ENCODE measurements around the gene RGPD8. TPM values are rescaled to one million over a fixed set of nuclear protein-coding genes. Genes with fewer than 3 reads are reported as not detected.

The RGPD8 gene
- polyA plus RNA-seq, 5 donors: 1.7 to 5.6 (median 4.0) TPM

DNA sequence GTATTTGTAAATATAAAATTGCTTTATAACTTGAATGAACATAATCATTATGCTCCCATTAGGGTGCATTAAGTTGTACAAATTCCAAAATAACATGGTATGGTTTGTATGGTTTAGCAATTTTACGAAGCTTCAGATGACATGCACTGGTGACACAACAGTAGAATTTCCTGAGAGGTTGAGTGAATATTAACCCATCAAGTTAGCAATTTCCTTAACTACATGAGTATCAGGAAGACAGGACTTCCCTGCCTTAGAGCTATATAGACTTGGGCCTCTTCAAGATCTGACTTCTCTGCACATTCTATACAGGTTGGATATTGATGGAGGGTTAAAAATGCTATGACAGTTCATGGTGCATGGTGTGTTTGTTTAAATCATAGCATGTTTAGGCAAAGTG, 97.8 kb downstream of the RGPD8 start:
- no peak for DNase-seq

DNA sequence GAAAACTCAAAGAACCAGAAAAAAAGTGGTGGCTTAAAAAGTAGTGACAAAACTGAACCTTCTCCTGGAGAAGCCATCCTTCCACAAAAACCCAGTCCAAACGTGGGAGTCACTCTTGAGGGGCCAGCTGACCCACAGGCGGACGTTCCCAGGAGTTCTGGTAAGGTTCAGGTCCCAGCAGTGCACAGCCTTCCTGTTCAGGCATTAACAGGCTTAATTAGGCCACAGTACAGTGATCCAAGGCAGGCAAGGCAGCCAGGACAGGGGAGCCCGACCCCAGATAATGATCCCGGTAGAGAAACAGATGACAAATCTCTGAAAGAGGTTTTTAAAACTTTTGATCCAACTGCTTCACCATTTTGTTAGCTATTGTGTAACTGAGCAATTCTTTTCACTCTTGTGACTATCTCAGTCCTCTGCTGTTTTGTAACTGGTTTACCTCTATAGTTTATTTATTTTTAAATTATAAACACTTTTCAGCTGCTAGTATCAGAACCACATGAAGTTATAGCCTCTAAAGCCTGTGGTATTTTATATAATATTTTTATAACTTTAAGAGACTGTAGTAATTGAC, 101.2 kb downstream of the RGPD8 start:
- no peak for DNase-seq

GRCh38 chr2:112322919-112323318, 110.5 kb downstream of the RGPD8 start:
- DNase-seq: no peak

GRCh38 chr2:112321375-112322320, 111.8 kb downstream of the RGPD8 start:
- DNase-seq: no peak

Other genes with a start within 250 kb of the RGPD8 start
- 10 to 100 TPM; 18.6 to 28.6 (median 25.8) TPM for gene ZC3H8, start 178.6 kb downstream of the RGPD8 start, polyA plus RNA-seq (ENCODE audit: insufficient read depth in 1 of 5, insufficient read length in 5 of 5, low replicate concordance in 1 of 5)
- gene ZC3H6, start 158.0 kb downstream of the RGPD8 start, polyA plus RNA-seq (ENCODE audit: insufficient read depth in 1 of 5, insufficient read length in 5 of 5, low replicate concordance in 1 of 5): 10 to 100 TPM in 2 of 5 donors, 1 to 10 TPM in 3; 4.9 to 11.4 (median 9.4) TPM
- 10 to 100 TPM; 44.3 to 54.3 (median 51.1) TPM for gene TTL, start 48.5 kb upstream of the RGPD8 start, polyA plus RNA-seq (ENCODE audit: insufficient read depth in 1 of 5, insufficient read length in 5 of 5, low replicate concordance in 1 of 5)
- 10 to 100 TPM; 15.2 to 29.8 (median 19.9) TPM for gene POLR1B, start 108.8 kb upstream of the RGPD8 start, polyA plus RNA-seq (ENCODE audit: insufficient read depth in 1 of 5, insufficient read length in 5 of 5, low replicate concordance in 1 of 5)
- gene CHCHD5, start 151.0 kb upstream of the RGPD8 start, polyA plus RNA-seq (ENCODE audit: insufficient read depth in 1 of 5, insufficient read length in 5 of 5, low replicate concordance in 1 of 5): 10 to 100 TPM; 19.8 to 35.4 (median 24.2) TPM
- gene SLC20A1, start 212.3 kb upstream of the RGPD8 start, polyA plus RNA-seq (ENCODE audit: insufficient read depth in 1 of 5, insufficient read length in 5 of 5, low replicate concordance in 1 of 5): 10 to 100 TPM; 29.8 to 40.3 (median 35.7) TPM

All from right lung (tissue), 5 donors.